GM21737 (cell line): Measurements from ENCODE around the gene UGCG.
"Not testable (repeated sequence)": the region's sequence is repeated elsewhere in the genome, so short reads cannot be mapped to it uniquely, and the experiment has no call there.

Experiments
- ATAC-seq: cut with Tn5 transposase; IDR thresholded peaks from one replicate; pipeline ENCODE4 v1.9.1; 2021; ENCODE audit warnings: mild to moderate bottlenecking, moderate library complexity; ENCODE audit not compliant: unreplicated experiment

The UGCG gene

GRCh38 chr9:111890334-111890733, 6.3 kb upstream of the UGCG start:
- ATAC-seq, result no peak

- not testable (repeated sequence) for ATAC-seq
These were observed 5.7 kb upstream of the UGCG start for GRCh38 chr9:111890867-111891266.

GRCh38 chr9:111891910-111892499, 4.6 kb upstream of the UGCG start:
- ATAC-seq, result no peak

- peak; percentile 42 for ATAC-seq
These were observed 457 bp downstream of the UGCG start for GRCh38 chr9:111896942-111897600.

GRCh38 chr9:111897601-111898137, 1.1 kb downstream of the UGCG start:
- peak; percentile 29 for ATAC-seq

- no peak for ATAC-seq
These were observed 1.9 kb downstream of the UGCG start for GRCh38 chr9:111898331-111899096.

GRCh38 chr9:111900151-111900857, 3.7 kb downstream of the UGCG start:
- no peak for ATAC-seq

GRCh38 chr9:111900858-111901612, 4.4 kb downstream of the UGCG start:
- no peak for ATAC-seq

GRCh38 chr9:111902391-111903139, 6.0 kb downstream of the UGCG start:
- ATAC-seq, result no peak

GRCh38 chr9:111903535-111903934, 6.9 kb downstream of the UGCG start:
- not testable (repeated sequence) for ATAC-seq

GRCh38 chr9:111904026-111904425, 7.4 kb downstream of the UGCG start:
- no peak for ATAC-seq

GRCh38 chr9:111904891-111905291, 8.3 kb downstream of the UGCG start:
- no peak for ATAC-seq

- ATAC-seq, result no peak
These were observed 10.5 kb downstream of the UGCG start for GRCh38 chr9:111907147-111907546.

GRCh38 chr9:111909444-111909843, 12.8 kb downstream of the UGCG start:
- no peak for ATAC-seq

GRCh38 chr9:111910428-111910827, 13.8 kb downstream of the UGCG start:
- no peak for ATAC-seq

GRCh38 chr9:111913159-111913558, 16.5 kb downstream of the UGCG start:
- ATAC-seq, result no peak

GRCh38 chr9:111914749-111915424, 18.3 kb downstream of the UGCG start:
- ATAC-seq, result no peak

- ATAC-seq, result no peak
These were observed 18.8 kb downstream of the UGCG start for GRCh38 chr9:111915425-111915758.

GRCh38 chr9:111916234-111916645, 19.6 kb downstream of the UGCG start:
- peak; percentile 58 for ATAC-seq
